WTC11 (cell line): ENCODE results near the gene MYO9A. TPM values are rescaled to one million over a fixed set of nuclear protein-coding genes. Genes with fewer than 3 reads are reported as not detected.

Experiments used
- ATAC-seq: fragments of 200-7000 bp; cut with Tn5 transposase; 2 replicates; pipeline ENCODE4 v1.10.0; 2021; ENCODE audit warnings: mild to moderate bottlenecking, moderate library complexity
- CTCF ChIA-PET: fragments of 300-600 bp; sonication (Branson Sonifier 250); formaldehyde crosslinking; loops from one replicate; lab custom pipeline; 2021; ENCODE audit warnings: antibody characterized with exemption; lab: Charles Lee
- POLR2A ChIA-PET: fragments of 350-600 bp; sonication (Branson Sonifier 250); formaldehyde crosslinking; loops from one replicate; lab custom pipeline; 2021; ENCODE audit warnings: antibody characterized with exemption; lab: Charles Lee
- DNase-seq: peaks from one replicate; pipeline ENCODE4 v3.0.0; 2021; ENCODE audit warnings: low spot score
- H3K27ac Mint-ChIP-seq: 2 replicates; pipeline ENCODE4 v1.8.0; 2021; ENCODE audit warnings: mixed read lengths
- H3K27me3 Mint-ChIP-seq: 2 replicates; pipeline ENCODE4 v1.8.0; 2021; ENCODE audit warnings: low read depth, mild to moderate bottlenecking, moderate library complexity, mixed read lengths
- H3K36me3 Mint-ChIP-seq: 2 replicates; pipeline ENCODE4 v1.8.0; 2021; ENCODE audit warnings: mixed read lengths
- H3K4me1 Mint-ChIP-seq: 2 replicates; pipeline ENCODE4 v1.8.0; 2022; ENCODE audit warnings: mixed read lengths
- H3K4me3 Mint-ChIP-seq: 2 replicates; pipeline ENCODE4 v1.8.0; 2021; ENCODE audit warnings: mild to moderate bottlenecking, moderate library complexity, mixed read lengths
- H3K9me3 Mint-ChIP-seq: 2 replicates; pipeline ENCODE4 v1.8.0; 2021; ENCODE audit warnings: mixed read lengths
- ARID4B ChIP-seq: sonication (generic); formaldehyde crosslinking; IDR thresholded peaks from 2 replicates; pipeline ENCODE4 v1.8.0; 2023; ENCODE audit warnings: missing genetic modification reagents, mild to moderate bottlenecking, borderline replicate concordance
- CBFB ChIP-seq: sonication (generic); formaldehyde crosslinking; IDR thresholded peaks from 2 replicates; pipeline ENCODE4 v1.8.1; 2022; ENCODE audit warnings: mild to moderate bottlenecking, low read depth, missing genetic modification reagents
- CTCF ChIP-seq: fragments of 200-600 bp; IDR thresholded peaks from 2 replicates; pipeline ENCODE4 v1.8.0; 2022; ENCODE audit warnings: antibody characterized with exemption
- ESRRA ChIP-seq: sonication (generic); formaldehyde crosslinking; IDR thresholded peaks from 2 replicates; pipeline ENCODE4 v1.8.1; 2022; ENCODE audit warnings: mild to moderate bottlenecking, missing genetic modification reagents, borderline replicate concordance
- HMGA2 ChIP-seq: fragments of 250-450 bp; sonication (Bioruptor Pico); IDR thresholded peaks from 2 replicates; pipeline ENCODE4 v1.4.0; 2021; ENCODE audit warnings: mild to moderate bottlenecking, moderate library complexity
- MXD4 ChIP-seq: fragments of 250-450 bp; sonication (Bioruptor Pico); IDR thresholded peaks from 2 replicates; pipeline ENCODE4 v1.8.0; 2021; ENCODE audit warnings: mild to moderate bottlenecking, moderate library complexity, borderline replicate concordance
- MYBL2 ChIP-seq: sonication (generic); formaldehyde crosslinking; IDR thresholded peaks from 2 replicates; pipeline ENCODE4 v1.8.1; 2023; ENCODE audit warnings: mild to moderate bottlenecking, moderate library complexity, missing genetic modification reagents
- TP53 ChIP-seq: sonication (generic); formaldehyde crosslinking; IDR thresholded peaks from 2 replicates; pipeline ENCODE4 v1.8.1; 2023; ENCODE audit warnings: mild to moderate bottlenecking, missing genetic modification reagents
- ZBTB43 ChIP-seq: sonication (generic); formaldehyde crosslinking; IDR thresholded peaks from 2 replicates; pipeline ENCODE4 v1.8.1; 2023; ENCODE audit warnings: mild to moderate bottlenecking, missing genetic modification reagents
- ZNF232 ChIP-seq: sonication (generic); formaldehyde crosslinking; IDR thresholded peaks from 2 replicates; pipeline ENCODE4 v1.8.0; 2022; ENCODE audit warnings: mild to moderate bottlenecking, missing genetic modification reagents
- ZNF416 ChIP-seq: fragments of 250-450 bp; sonication (Bioruptor Pico); IDR thresholded peaks from 2 replicates; pipeline ENCODE4 v1.9.0; 2021; ENCODE audit warnings: mild to moderate bottlenecking, inconsistent platforms
- total RNA-seq: library from RNA; stranded (reverse); gene quantifications from 3 replicates; pipeline ENCODE4 v1.2.3, GENCODE V29; 2021
- TF ChIP-seq, protein P1 (sequence below): fragments of 250-450 bp; sonication (Bioruptor Pico); IDR thresholded peaks from 2 replicates; pipeline ENCODE4 v1.9.0; 2021; ENCODE audit warnings: mild to moderate bottlenecking
- TF ChIP-seq, protein P2 (sequence below): sonication (generic); formaldehyde crosslinking; IDR thresholded peaks from 2 replicates; pipeline ENCODE4 v1.8.1; 2022; ENCODE audit warnings: low read depth, missing genetic modification reagents, borderline replicate concordance
- TF ChIP-seq, protein P3 (sequence below): sonication (generic); formaldehyde crosslinking; IDR thresholded peaks from 2 replicates; pipeline ENCODE4 v1.8.0; 2022; ENCODE audit warnings: mild to moderate bottlenecking, missing genetic modification reagents

MYO9A gene
- total RNA-seq, 1 experiment from 2014 or later, result 23.5 TPM

DNA sequence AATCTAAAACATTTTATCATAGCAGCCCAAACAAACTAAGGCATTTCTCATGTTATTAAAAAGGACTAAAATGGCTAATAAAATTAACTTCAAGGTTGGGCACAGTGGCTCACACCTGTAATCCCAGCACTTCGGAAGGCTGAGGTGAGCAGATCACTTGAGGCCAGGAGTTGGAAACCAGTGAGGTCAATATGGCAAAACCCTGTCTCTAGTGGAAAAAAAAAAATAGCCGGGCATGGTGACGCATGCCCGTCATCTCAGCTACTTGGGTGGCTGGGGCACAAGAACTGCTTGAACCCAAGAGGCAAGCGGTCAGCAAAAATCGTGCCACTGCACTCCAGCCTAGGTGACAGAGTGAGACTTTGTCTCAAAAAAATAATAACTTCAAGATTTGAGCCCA lies 197.4 kb downstream of the MYO9A start:
- no peak overlapping the region for H3K27ac Mint-ChIP-seq
- no peak overlapping the region for H3K4me3 Mint-ChIP-seq
- DNase-seq (no peak), ATAC-seq (no peak)
- ChIA-PET POLR2A (no interaction called here), CTCF (interaction anchor here (0.9 kb wide), 1 partner anchor 14 kb away, joined by 3 read pairs; no protein-coding TSS in a partner anchor)
- H3K9me3 Mint-ChIP-seq, result no peaks in the 10 kb centered on the region
- H3K27me3 Mint-ChIP-seq, result no peaks in the 10 kb centered on the region
- peaks cover 11% of the 10 kb centered on the region for H3K4me1 Mint-ChIP-seq
- no peaks in the 10 kb centered on the region for H3K36me3 Mint-ChIP-seq
- TF ChIP-seq, protein P1, sequence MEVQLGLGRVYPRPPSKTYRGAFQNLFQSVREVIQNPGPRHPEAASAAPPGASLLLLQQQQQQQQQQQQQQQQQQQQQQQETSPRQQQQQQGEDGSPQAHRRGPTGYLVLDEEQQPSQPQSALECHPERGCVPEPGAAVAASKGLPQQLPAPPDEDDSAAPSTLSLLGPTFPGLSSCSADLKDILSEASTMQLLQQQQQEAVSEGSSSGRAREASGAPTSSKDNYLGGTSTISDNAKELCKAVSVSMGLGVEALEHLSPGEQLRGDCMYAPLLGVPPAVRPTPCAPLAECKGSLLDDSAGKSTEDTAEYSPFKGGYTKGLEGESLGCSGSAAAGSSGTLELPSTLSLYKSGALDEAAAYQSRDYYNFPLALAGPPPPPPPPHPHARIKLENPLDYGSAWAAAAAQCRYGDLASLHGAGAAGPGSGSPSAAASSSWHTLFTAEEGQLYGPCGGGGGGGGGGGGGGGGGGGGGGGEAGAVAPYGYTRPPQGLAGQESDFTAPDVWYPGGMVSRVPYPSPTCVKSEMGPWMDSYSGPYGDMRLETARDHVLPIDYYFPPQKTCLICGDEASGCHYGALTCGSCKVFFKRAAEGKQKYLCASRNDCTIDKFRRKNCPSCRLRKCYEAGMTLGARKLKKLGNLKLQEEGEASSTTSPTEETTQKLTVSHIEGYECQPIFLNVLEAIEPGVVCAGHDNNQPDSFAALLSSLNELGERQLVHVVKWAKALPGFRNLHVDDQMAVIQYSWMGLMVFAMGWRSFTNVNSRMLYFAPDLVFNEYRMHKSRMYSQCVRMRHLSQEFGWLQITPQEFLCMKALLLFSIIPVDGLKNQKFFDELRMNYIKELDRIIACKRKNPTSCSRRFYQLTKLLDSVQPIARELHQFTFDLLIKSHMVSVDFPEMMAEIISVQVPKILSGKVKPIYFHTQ (CRISPR knock-in tag), result no peak
- TF ChIP-seq MYBL2 (CRISPR knock-in tag), result no peak
- no peak for TF ChIP-seq ARID4B (CRISPR knock-in tag)
- no peak for TF ChIP-seq CTCF
- TF ChIP-seq, protein P2, sequence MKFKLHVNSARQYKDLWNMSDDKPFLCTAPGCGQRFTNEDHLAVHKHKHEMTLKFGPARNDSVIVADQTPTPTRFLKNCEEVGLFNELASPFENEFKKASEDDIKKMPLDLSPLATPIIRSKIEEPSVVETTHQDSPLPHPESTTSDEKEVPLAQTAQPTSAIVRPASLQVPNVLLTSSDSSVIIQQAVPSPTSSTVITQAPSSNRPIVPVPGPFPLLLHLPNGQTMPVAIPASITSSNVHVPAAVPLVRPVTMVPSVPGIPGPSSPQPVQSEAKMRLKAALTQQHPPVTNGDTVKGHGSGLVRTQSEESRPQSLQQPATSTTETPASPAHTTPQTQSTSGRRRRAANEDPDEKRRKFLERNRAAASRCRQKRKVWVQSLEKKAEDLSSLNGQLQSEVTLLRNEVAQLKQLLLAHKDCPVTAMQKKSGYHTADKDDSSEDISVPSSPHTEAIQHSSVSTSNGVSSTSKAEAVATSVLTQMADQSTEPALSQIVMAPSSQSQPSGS (CRISPR knock-in tag), result no peak
- TF ChIP-seq TP53 (CRISPR knock-in tag), result no peak
- TF ChIP-seq ZBTB43 (CRISPR knock-in tag), result no peak
- TF ChIP-seq, protein P3, sequence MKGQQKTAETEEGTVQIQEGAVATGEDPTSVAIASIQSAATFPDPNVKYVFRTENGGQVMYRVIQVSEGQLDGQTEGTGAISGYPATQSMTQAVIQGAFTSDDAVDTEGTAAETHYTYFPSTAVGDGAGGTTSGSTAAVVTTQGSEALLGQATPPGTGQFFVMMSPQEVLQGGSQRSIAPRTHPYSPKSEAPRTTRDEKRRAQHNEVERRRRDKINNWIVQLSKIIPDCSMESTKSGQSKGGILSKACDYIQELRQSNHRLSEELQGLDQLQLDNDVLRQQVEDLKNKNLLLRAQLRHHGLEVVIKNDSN (CRISPR knock-in tag), result no peak
- no peak for TF ChIP-seq CBFB
- no peak for TF ChIP-seq ESRRA (CRISPR knock-in tag)
- TF ChIP-seq MXD4 (CRISPR knock-in tag), result no peak
- TF ChIP-seq ZNF416 (CRISPR knock-in tag), result no peak
- TF ChIP-seq HMGA2, result no peak
- no peak for TF ChIP-seq ZNF232
